GM19351 (cell line): ENCODE data around the gene E2F3.
A peak's percentile ranks its signal among the peaks of the same experiment; 100 is the strongest.
"Not testable (repeated sequence)": the region's sequence is repeated elsewhere in the genome, so short reads cannot be mapped to it uniquely, and the experiment has no call there.

Experiments
- ATAC-seq: cut with Tn5 transposase; IDR thresholded peaks from one replicate; pipeline ENCODE4 v1.9.1; 2021; ENCODE audit warnings: mild to moderate bottlenecking, moderate library complexity; ENCODE audit not compliant: unreplicated experiment

The E2F3 gene

DNA sequence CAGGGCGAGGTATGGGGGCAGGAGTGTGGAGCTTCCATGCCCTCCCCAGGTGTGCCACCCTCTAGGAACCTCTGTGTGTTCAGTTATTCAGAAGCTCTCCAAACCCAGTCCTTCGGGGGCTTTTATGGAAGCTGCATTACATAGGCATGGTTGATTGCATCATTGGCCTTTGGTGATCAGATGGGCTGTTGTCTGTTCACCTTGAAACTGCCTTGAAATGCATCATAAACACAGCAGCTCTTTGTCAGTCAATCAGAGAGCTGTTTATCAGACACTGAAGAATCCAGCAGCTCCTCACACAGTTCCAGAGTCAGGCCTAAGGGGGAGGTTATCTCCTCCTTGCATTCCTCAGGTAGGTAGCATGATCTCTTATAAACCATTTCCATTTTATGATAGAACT is 62.4 kb downstream of the E2F3 start:
- ATAC-seq: peak; percentile 22

DNA sequence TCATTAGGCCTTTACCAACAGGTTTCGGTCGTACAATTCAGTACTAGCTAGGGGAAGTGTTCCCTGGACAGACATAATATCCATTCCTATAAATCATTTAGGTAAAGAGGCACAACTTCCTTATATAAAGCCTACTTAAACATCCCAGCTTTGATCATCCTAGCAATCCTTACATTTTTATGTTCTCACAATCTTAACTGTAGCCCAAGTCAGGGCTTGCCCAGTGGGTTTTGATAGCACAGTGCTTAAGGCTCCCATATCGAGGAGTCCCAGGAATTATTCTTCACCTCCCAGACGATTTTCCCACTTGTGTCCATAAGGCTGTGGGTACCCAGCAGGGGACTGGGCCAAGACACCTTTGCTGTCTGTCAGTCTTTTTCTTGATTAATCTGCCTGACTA is 63.2 kb downstream of the E2F3 start:
- no peak for ATAC-seq

GRCh38 chr6:20465616-20466015 is 63.9 kb downstream of the E2F3 start:
- ATAC-seq: not testable (repeated sequence)

DNA sequence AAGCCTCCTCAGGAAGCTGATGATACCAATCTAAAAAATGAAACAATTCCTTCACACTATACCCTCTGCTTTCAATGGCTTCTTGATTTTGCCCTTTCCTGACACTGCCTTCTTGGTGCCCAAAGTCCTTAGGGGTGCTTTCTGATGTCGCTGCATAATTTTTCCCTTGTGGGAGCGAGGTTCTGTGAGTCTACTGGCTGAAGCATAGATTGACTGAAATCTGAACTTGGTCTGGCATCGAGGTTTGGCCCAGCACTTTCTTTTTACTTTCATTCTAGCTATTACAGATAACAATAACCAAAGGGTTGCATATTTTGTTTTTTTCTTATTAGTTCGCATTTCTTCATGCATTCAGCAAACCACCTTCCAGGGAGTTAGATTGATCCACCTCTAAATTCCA is 65.8 kb downstream of the E2F3 start:
- ATAC-seq: peak; percentile 45

DNA sequence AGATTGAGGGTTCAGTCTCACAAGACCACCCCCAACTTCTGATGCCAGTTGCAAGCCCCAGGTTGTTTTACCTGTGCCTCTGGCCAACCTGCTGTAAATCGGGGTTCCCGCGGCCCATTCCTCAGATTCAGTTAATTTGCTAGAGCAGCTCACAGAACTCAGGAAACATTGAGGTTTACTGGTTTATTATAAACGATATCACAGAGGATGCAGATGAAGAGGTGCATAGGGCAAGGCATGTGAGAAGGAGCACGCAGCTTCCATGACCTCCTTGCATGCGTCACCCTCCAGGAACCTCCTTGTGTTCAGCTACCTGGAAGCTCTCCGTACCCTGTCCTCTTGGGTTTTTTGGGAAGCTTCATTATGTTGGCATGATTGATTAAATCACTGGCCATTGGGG is 66.5 kb downstream of the E2F3 start:
- ATAC-seq: no peak

- ATAC-seq: no peak
These were observed 71.1 kb downstream of the E2F3 start for GRCh38 chr6:20472748-20473147.

GRCh38 chr6:20473518-20473917 is 71.8 kb downstream of the E2F3 start:
- no peak for ATAC-seq

- ATAC-seq: no peak
These were observed 73.3 kb downstream of the E2F3 start for GRCh38 chr6:20474874-20475542.

DNA sequence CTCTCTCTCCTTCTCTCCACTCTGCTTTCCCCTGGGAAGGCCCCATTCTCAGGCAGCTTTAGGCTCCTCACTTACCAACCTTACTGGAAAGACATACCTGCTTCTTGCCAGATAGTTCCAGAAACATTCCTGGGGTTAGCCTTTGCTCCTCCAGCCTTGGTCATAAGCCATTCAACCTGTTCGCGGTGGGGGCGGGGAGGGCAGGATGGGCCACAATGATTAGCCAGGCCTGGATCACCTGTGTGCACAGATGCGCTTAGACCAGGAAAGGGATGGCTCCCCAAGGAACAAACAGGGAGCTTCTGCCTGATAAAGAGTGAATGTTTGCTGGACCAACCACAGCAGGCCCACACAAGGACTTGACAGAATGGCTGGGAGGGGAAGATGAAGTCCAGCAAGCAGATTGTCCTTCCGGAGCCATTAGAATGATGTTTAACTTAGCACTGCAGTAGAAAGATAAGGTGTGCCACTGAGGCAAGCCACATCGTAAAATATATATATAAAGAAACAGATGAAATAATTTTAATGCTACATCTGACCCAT is 74.9 kb downstream of the E2F3 start:
- ATAC-seq: no peak

- no peak for ATAC-seq
These were observed 75.8 kb downstream of the E2F3 start for GRCh38 chr6:20477485-20477884.

GRCh38 chr6:20479060-20479459 is 77.4 kb downstream of the E2F3 start:
- ATAC-seq: no peak

DNA sequence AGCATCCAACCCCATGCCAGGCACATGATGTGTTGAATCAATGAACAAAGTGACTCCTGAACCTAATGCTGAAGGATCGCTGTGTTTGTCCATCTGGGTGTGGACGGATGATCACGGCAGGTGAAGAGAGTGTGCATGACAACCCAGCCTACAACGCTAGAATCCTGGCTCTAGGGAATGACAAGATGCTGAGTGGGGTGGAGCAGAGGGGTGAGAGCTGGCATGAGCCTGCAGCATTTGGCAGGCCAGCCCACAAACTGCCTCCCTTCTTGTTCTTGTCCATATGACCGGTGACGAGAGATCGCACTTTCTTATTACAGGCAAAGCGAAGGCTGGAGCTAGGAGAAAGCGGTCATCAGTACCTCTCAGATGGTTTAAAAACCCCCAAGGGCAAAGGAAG is 77.8 kb downstream of the E2F3 start:
- no peak for ATAC-seq

GRCh38 chr6:20481281-20481680 is 79.6 kb downstream of the E2F3 start:
- no peak for ATAC-seq

- ATAC-seq: no peak
These were observed 82.3 kb downstream of the E2F3 start for GRCh38 chr6:20483887-20484497.

DNA sequence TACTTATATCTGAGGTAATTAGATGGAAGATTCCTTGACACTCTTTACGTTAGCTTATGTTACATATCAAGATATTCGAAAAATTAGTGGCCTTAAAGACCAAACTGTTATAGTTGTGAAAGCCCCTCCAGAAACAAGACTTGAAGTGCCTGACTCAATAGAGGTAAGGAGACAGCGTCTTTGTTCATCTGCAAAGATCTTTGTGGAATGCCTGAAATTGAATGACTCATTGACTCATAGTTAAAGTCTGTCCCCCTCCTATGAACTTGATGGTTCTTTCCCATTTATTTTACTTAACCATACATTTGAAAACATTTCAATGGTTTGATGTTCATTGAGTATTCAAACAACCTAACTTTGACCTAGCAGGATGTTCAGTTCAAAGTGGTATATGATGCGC is 85.0 kb downstream of the E2F3 start:
- ATAC-seq: no peak

DNA sequence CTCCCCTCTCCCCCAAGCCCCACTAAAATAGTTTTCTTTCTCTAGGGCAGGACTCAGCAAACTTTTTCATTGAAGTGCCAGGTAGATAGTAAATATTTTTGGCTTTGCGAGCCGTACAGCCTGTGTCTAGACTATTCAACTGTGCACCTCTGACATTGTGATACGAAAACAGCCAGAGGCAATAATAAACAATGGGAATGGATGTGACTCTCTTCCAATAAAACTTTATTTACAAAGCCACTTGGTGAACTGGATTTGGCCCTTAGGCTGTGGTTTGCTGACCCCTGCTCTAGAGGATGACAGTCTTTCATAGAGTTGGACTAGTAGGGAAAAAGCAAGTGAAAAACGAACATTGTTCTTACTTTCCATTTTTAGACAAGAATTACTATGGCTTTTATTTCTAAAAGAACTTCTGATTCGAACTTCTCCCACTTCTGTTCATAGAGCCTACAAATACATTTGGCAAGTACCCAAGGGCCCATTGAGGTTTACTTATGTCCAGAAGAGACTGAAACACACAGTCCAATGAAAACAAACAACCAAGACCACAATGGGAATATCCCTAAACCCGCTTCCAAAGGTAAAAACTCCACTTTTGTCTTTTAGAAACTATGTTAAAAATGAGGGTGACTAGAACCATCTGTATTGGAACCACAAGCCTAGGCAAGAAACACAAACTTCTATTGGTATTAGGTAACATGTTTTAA is 86.1 kb downstream of the E2F3 start:
- no peak for ATAC-seq

- ATAC-seq: no peak
These were observed 88.9 kb downstream of the E2F3 start for GRCh38 chr6:20490591-20490990.

DNA sequence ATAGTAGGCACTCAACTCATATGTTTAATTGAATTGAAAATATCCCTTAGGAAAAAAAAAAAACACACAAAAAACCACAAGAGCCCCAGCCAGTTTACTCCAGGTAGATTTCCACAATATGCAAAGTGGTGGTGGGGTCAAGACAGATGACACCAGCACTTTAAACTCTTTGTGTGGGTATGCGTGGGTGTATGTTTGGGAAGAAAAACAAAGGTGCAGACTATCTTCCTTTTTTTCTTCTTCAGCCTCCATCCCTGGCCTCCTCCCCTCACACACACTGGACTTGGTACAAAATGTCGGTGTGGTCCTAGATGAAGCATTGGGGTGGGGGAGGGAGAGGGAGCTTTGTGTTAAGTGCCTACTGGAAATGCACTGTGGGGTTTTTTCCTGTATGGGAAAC is 90.4 kb downstream of the E2F3 start:
- ATAC-seq: no peak

DNA sequence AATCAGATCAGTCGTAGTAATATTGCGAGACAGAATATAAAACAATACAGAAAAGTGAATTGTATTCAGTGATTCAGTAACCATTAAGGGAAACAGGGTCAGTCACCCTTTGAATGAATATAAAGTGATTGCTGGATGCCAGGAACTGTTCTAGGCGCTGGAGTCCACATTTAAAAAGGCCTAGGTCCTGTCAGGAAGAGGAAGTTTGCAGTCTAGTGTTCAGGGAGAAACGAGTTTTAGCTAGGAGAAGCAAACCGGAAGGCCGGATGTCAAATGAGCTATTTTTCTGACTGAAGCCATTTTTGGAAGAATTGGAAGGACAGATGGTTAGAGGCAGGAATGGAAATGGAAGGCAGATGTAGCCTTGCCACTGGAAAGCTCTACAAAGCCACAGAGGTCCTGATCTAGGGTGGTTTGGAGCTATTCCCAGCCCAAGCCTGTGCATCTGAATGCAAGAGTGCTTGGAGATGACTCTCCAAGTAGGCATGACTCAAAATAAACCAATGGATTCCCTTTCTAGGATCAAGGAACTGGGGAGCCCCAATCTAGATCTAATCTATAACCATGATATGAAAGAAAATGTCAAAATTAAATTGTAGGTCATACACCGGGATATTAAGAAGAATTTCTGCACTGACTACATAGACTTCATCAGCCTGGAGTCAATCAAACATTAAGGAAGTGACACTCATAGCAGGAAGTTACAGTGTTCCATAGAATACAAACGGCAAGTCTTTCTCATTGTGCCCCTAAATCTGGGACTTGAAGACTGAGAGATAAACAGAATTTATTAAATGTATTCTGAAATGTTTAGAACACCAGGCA is 95.7 kb downstream of the E2F3 start:
- no peak for ATAC-seq

DNA sequence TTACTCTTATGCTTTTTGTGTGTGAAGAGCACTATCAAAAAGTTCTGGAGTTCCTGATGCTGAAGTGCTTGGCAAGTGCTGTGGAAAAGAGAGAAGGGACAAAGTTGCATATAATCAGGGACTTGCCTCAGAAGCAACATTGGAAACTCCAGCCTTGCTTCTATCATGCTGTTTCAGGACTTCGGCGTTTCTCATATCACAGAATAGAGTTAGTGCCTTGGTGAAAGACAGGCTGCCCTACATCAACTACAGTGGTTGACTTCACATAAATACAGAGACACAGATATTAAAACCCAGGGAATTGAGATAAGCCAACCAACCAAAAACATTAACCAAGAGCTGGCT is 96.3 kb downstream of the E2F3 start:
- no peak for ATAC-seq

- no peak for ATAC-seq
These were observed 107.5 kb downstream of the E2F3 start for GRCh38 chr6:20509212-20509611.
